BE2C (cell line): Measurements from ENCODE around the gene PCCA.

Source experiments
- DNase-seq: peaks from one replicate; pipeline ENCODE4 v3.0.0-alpha.2; 2020
- H3K27me3 ChIP-seq: fragments of 250-450 bp; sonication (Bioruptor Pico); 2 replicates; pipeline ENCODE4 v1.5.1; 2020; ENCODE audit warnings: mild to moderate bottlenecking
- H3K36me3 ChIP-seq: fragments of 250-450 bp; sonication (Bioruptor Pico); 2 replicates; pipeline ENCODE4 v1.5.1; 2020; ENCODE audit warnings: mild to moderate bottlenecking
- H3K4me1 ChIP-seq: fragments of 250-450 bp; sonication (Bioruptor Pico); 2 replicates; pipeline ENCODE4 v1.5.1; 2020
- H3K4me3 ChIP-seq: 2 replicates; pipeline ENCODE4 v1.5.1; 2011; ENCODE audit warnings: low read depth, low read length
- H3K9me3 ChIP-seq: fragments of 250-450 bp; sonication (Bioruptor Pico); 2 replicates; pipeline ENCODE4 v1.5.1; 2020
- CTCF ChIP-seq: IDR thresholded peaks from 2 replicates; pipeline ENCODE4 v1.5.1; 2012; ENCODE audit warnings: mild to moderate bottlenecking, low read depth, low read length

The PCCA gene

GRCh38 chr13:100529666-100530377 lies 440.9 kb downstream of the PCCA start:
- H3K9me3 ChIP-seq, result no peaks in the 10 kb centered on the region
- H3K4me3 ChIP-seq, result no peak overlapping the region
- no peak for TF ChIP-seq CTCF
- H3K27me3 ChIP-seq, result no peaks in the 10 kb centered on the region
- no peak for DNase-seq
- no peaks in the 10 kb centered on the region for H3K4me1 ChIP-seq
- H3K36me3 ChIP-seq, result no peaks in the 10 kb centered on the region

GRCh38 chr13:100530671-100531213 lies 441.8 kb downstream of the PCCA start:
- no peak for TF ChIP-seq CTCF
- no peaks in the 10 kb centered on the region for H3K27me3 ChIP-seq
- H3K9me3 ChIP-seq, result no peaks in the 10 kb centered on the region
- H3K4me3 ChIP-seq, result no peak overlapping the region
- no peak for DNase-seq
- no peaks in the 10 kb centered on the region for H3K4me1 ChIP-seq
- H3K36me3 ChIP-seq, result no peaks in the 10 kb centered on the region

GRCh38 chr13:100532090-100532766 lies 443.3 kb downstream of the PCCA start:
- DNase-seq, result no peak
- no peaks in the 10 kb centered on the region for H3K36me3 ChIP-seq
- TF ChIP-seq CTCF, result no peak
- no peaks in the 10 kb centered on the region for H3K27me3 ChIP-seq
- H3K4me3 ChIP-seq, result no peak overlapping the region
- H3K4me1 ChIP-seq, result no peaks in the 10 kb centered on the region
- no peaks in the 10 kb centered on the region for H3K9me3 ChIP-seq

GRCh38 chr13:100532836-100533435 lies 444.0 kb downstream of the PCCA start:
- no peak overlapping the region for H3K4me3 ChIP-seq
- no peaks in the 10 kb centered on the region for H3K36me3 ChIP-seq
- no peak for TF ChIP-seq CTCF
- H3K27me3 ChIP-seq, result no peaks in the 10 kb centered on the region
- no peak for DNase-seq
- no peaks in the 10 kb centered on the region for H3K4me1 ChIP-seq
- no peaks in the 10 kb centered on the region for H3K9me3 ChIP-seq

- TF ChIP-seq CTCF, result no peak
- no peaks in the 10 kb centered on the region for H3K27me3 ChIP-seq
- DNase-seq, result no peak
- H3K36me3 ChIP-seq, result no peaks in the 10 kb centered on the region
- no peaks in the 10 kb centered on the region for H3K9me3 ChIP-seq
- no peaks in the 10 kb centered on the region for H3K4me1 ChIP-seq
- H3K4me3 ChIP-seq, result no peak overlapping the region
These were observed 444.7 kb downstream of the PCCA start for GRCh38 chr13:100533588-100534041.
